DND-41 (cell line): Measurements from ENCODE around the gene DAAM2.

ENCODE experiments used
- ATAC-seq: fragments of 200-7000 bp; cut with Tn5 transposase; 3 replicates; pipeline ENCODE4 v1.9.1; 2021; ENCODE audit warnings: low read depth; ENCODE audit not compliant: insufficient read depth
- DNase-seq: peaks from one replicate; pipeline ENCODE4 v3.0.0-alpha.2; 2020
- H2AFZ ChIP-seq: 2 replicates; pipeline ENCODE4 v1.6.0; 2012; ENCODE audit warnings: low read depth, low read length
- H3K27ac ChIP-seq: 2 replicates; pipeline ENCODE4 v1.5.1; 2012; ENCODE audit warnings: low read length, inconsistent platforms
- H3K27me3 ChIP-seq: fragments of 200-600 bp; sonication (generic); 2 replicates; pipeline ENCODE4 v1.6.0; 2012; ENCODE audit warnings: low read length, mild to moderate bottlenecking, inconsistent platforms; ENCODE audit not compliant: insufficient read depth, poor library complexity
- H3K36me3 ChIP-seq: 2 replicates; pipeline ENCODE4 v1.5.1; 2012; ENCODE audit warnings: low read length, inconsistent platforms; ENCODE audit not compliant: insufficient read depth
- H3K4me1 ChIP-seq: 2 replicates; pipeline ENCODE4 v1.5.1; 2012; ENCODE audit warnings: mild to moderate bottlenecking, low read length; ENCODE audit not compliant: insufficient read depth
- H3K4me2 ChIP-seq: 2 replicates; pipeline ENCODE4 v1.6.0; 2012; ENCODE audit warnings: mild to moderate bottlenecking, moderate library complexity, low read length, inconsistent platforms; ENCODE audit not compliant: insufficient read depth
- H3K4me3 ChIP-seq, 2 experiments: fragments of 200-600 bp in 1 of 2; shearing (Covaris generic) in 1 of 2; 2 replicates each; pipeline ENCODE4 v1.5.1; 2012 to 2016; ENCODE audit warnings: inconsistent platforms in 2 of 2, low read length in 2 of 2, mild to moderate bottlenecking in 2 of 2, low read depth in 1 of 2, moderate library complexity in 1 of 2
- H3K79me2 ChIP-seq: 2 replicates; pipeline ENCODE4 v1.6.0; 2012; ENCODE audit warnings: low read length, inconsistent platforms; ENCODE audit not compliant: insufficient read depth
- H3K9ac ChIP-seq: 2 replicates; pipeline ENCODE4 v1.6.0; 2012; ENCODE audit warnings: low read depth, mild to moderate bottlenecking, inconsistent platforms, low read length, moderate library complexity
- H3K9me3 ChIP-seq: 2 replicates; pipeline ENCODE4 v1.5.1; 2012; ENCODE audit warnings: low read length, moderate library complexity, mild to moderate bottlenecking, inconsistent platforms; ENCODE audit not compliant: insufficient read depth, severe bottlenecking
- H4K20me1 ChIP-seq: 2 replicates; pipeline ENCODE4 v1.6.0; 2012; ENCODE audit warnings: low read length; ENCODE audit not compliant: insufficient read depth
- CTCF ChIP-seq: IDR thresholded peaks from 2 replicates; pipeline ENCODE4 v1.5.1; 2012; ENCODE audit warnings: borderline replicate concordance, low read length, moderate library complexity, mild to moderate bottlenecking; ENCODE audit not compliant: poor library complexity, severe bottlenecking; ENCODE audit errors: extremely low read depth
- EZH2 ChIP-seq: IDR thresholded peaks from 3 replicates; pipeline ENCODE4 v1.6.1; 2012; ENCODE audit warnings: borderline replicate concordance, low read depth, mild to moderate bottlenecking, moderate library complexity, low read length, inconsistent platforms; ENCODE audit not compliant: severe bottlenecking

The DAAM2 gene

GRCh38 chr6:39818695-39819094, 26.5 kb downstream of the DAAM2 start:
- DNase-seq (no peak), ATAC-seq (no peak)
- no peak overlapping the region for H3K4me2 ChIP-seq
- H2AFZ ChIP-seq = no peak overlapping the region
- H3K9ac ChIP-seq = no peak overlapping the region
- no peak overlapping the region for H3K4me3 ChIP-seq
- no peaks in the 10 kb centered on the region for H4K20me1 ChIP-seq
- H3K9me3 ChIP-seq = no peaks in the 10 kb centered on the region
- TF ChIP-seq CTCF (no peak), EZH2 (no peak)
- no peak overlapping the region for H3K27ac ChIP-seq
- H3K4me1 ChIP-seq = no peaks in the 10 kb centered on the region
- peaks cover 4% of the 10 kb centered on the region for H3K27me3 ChIP-seq
- no peaks in the 10 kb centered on the region for H3K79me2 ChIP-seq
- no peaks in the 10 kb centered on the region for H3K36me3 ChIP-seq

- ATAC-seq = no peak
- Histone ChIP-seq H3K9ac (no peak overlapping the region), H3K4me3 (no peak overlapping the region), H3K9me3 (no peaks in the 10 kb centered on the region), H3K4me2 (no peak overlapping the region), H3K36me3 (no peaks in the 10 kb centered on the region), H3K4me1 (no peaks in the 10 kb centered on the region), H2AFZ (no peak overlapping the region), H4K20me1 (no peaks in the 10 kb centered on the region), H3K27ac (no peak overlapping the region), H3K27me3 (peaks cover 4% of the 10 kb centered on the region), H3K79me2 (no peaks in the 10 kb centered on the region)
- DNase-seq = no peak
- TF ChIP-seq EZH2 = no peak
- no peak for TF ChIP-seq CTCF
Observed at GRCh38 chr6:39819228-39819627, 27.1 kb downstream of the DAAM2 start.

- H3K27ac ChIP-seq = no peak overlapping the region
- H3K9ac ChIP-seq = no peak overlapping the region
- no peak for DNase-seq
- no peaks in the 10 kb centered on the region for H4K20me1 ChIP-seq
- peaks cover 4% of the 10 kb centered on the region for H3K27me3 ChIP-seq
- no peak overlapping the region for H3K4me3 ChIP-seq
- ATAC-seq = no peak
- H3K4me2 ChIP-seq = no peak overlapping the region
- no peaks in the 10 kb centered on the region for H3K36me3 ChIP-seq
- no peaks in the 10 kb centered on the region for H3K4me1 ChIP-seq
- no peaks in the 10 kb centered on the region for H3K9me3 ChIP-seq
- TF ChIP-seq EZH2 (no peak), CTCF (no peak)
- H3K79me2 ChIP-seq = no peaks in the 10 kb centered on the region
- no peak overlapping the region for H2AFZ ChIP-seq
Observed at GRCh38 chr6:39819676-39820075, 27.5 kb downstream of the DAAM2 start.

GRCh38 chr6:39820553-39820952, 28.4 kb downstream of the DAAM2 start:
- Histone ChIP-seq H3K9ac (no peak overlapping the region), H3K27me3 (peaks cover 4% of the 10 kb centered on the region), H3K27ac (no peak overlapping the region), H3K36me3 (no peaks in the 10 kb centered on the region), H3K4me1 (no peaks in the 10 kb centered on the region), H3K4me2 (no peak overlapping the region), H4K20me1 (no peaks in the 10 kb centered on the region), H2AFZ (no peak overlapping the region), H3K4me3 (no peak overlapping the region), H3K79me2 (no peaks in the 10 kb centered on the region), H3K9me3 (no peaks in the 10 kb centered on the region)
- ATAC-seq (no peak), DNase-seq (no peak)
- TF ChIP-seq EZH2 (no peak), CTCF (no peak)
